Common myeloid progenitor, CD34-positive (primary cell): Measurements from ENCODE around the gene SEC24C.
A peak's percentile ranks its signal among the peaks of the same experiment; 100 is the strongest.

Experiments used
- CTCF ChIA-PET: fragments of 350-600 bp; sonication (Branson Sonifier 250); formaldehyde crosslinking; loops from one replicate; lab custom pipeline; 2021; ENCODE audit warnings: antibody characterized with exemption; lab: Charles Lee
- POLR2A ChIA-PET: fragments of 350-600 bp; sonication (Branson Sonifier 250); formaldehyde crosslinking; loops from one replicate; lab custom pipeline; 2021; ENCODE audit warnings: antibody characterized with exemption; lab: Charles Lee
- DNase-seq, 3 donors: peaks; one replicate each; pipeline versions ENCODE4 v3.0.0 to v3.0.0-alpha.2; 2013
- H3K27ac ChIP-seq, 2 experiments: 1 replicate in 1 of 2; 2 replicates in 1 of 2; pipeline ENCODE4 v1.7.0; 2013; ENCODE audit warnings: inconsistent platforms in 2 of 2, low read length in 2 of 2, mild to moderate bottlenecking in 2 of 2, low read depth in 1 of 2, moderate library complexity in 1 of 2; ENCODE audit not compliant: severe bottlenecking in 2 of 2, insufficient read depth in 1 of 2, poor library complexity in 1 of 2
- H3K27me3 ChIP-seq, 5 experiments: replicated peaks in 2 of 5; 1 replicate in 3 of 5; 2 replicates in 2 of 5; pipeline versions ENCODE4 v1.6.1 to v1.7.0; 2013; ENCODE audit warnings: low read length in 4 of 5, mild to moderate bottlenecking in 2 of 5, moderate library complexity in 2 of 5, inconsistent platforms in 1 of 5; ENCODE audit not compliant: insufficient read depth in 5 of 5, control insufficient read depth in 4 of 5
- H3K36me3 ChIP-seq, 4 experiments: 1 replicate in 2 of 4; 2 replicates in 2 of 4; pipeline versions ENCODE4 v1.6.1 to v1.7.0; 2013; ENCODE audit warnings: low read length in 3 of 4, control low read depth in 1 of 4, mild to moderate bottlenecking in 1 of 4; ENCODE audit not compliant: control insufficient read depth in 4 of 4, insufficient read depth in 4 of 4
- H3K4me1 ChIP-seq, 4 experiments: 1 replicate in 3 of 4; 2 replicates in 1 of 4; pipeline versions ENCODE4 v1.6.1 to v1.7.1; 2013; ENCODE audit warnings: low read length in 3 of 4, mild to moderate bottlenecking in 3 of 4, control low read depth in 1 of 4, inconsistent platforms in 1 of 4, moderate library complexity in 1 of 4; ENCODE audit not compliant: control insufficient read depth in 4 of 4, insufficient read depth in 4 of 4; ENCODE audit errors: control extremely low read depth in 1 of 4
- H3K4me3 ChIP-seq, 7 experiments: 1 replicate in 4 of 7; 2 replicates in 3 of 7; pipeline versions ENCODE4 v1.5.1 to v1.7.0; 2013; ENCODE audit warnings: mild to moderate bottlenecking in 7 of 7, low read length in 6 of 7, moderate library complexity in 6 of 7, inconsistent platforms in 2 of 7, low read depth in 2 of 7, control low read depth in 1 of 7; ENCODE audit not compliant: insufficient read depth in 4 of 7, control insufficient read depth in 1 of 7; ENCODE audit errors: extremely low read depth in 1 of 7
- H3K9me3 ChIP-seq, 5 experiments: 1 replicate in 4 of 5; 2 replicates in 1 of 5; pipeline versions ENCODE4 v1.6.1 to v1.7.1; 2013; ENCODE audit warnings: low read length in 4 of 5, mild to moderate bottlenecking in 2 of 5, inconsistent platforms in 1 of 5, low read depth in 1 of 5, moderate library complexity in 1 of 5; ENCODE audit not compliant: control insufficient read depth in 4 of 5, insufficient read depth in 2 of 5; ENCODE audit errors: control extremely low read depth in 1 of 5
- WGBS: methylation state at CpG from one replicate; pipeline ENCODE4 v1.1.5; 2013; ENCODE audit not compliant: insufficient coverage; 5-methylcytosine and 5-hydroxymethylcytosine counted together

The SEC24C gene

GRCh38 chr10:73779539-73780197 is 35.5 kb downstream of the SEC24C start:
- Histone ChIP-seq H3K27me3 (no peaks in the 10 kb centered on the region), H3K4me3 (no peak overlapping the region), H3K27ac (no peak overlapping the region), H3K36me3 (peaks cover 0 to 30% (median 23%) of the 10 kb centered on the region in 4 experiments), H3K9me3 (no peaks in the 10 kb centered on the region), H3K4me1 (peaks cover 14 to 45% (median 30%) of the 10 kb centered on the region in 4 experiments)
- CTCF ChIA-PET, result interaction anchor here (0.6 to 6.3 kb wide), 4 partner anchors 8 to 251 kb away, joined by 3 to 39 read pairs (median 5); a partner anchor contains a TSS
- no peak for DNase-seq
- POLR2A ChIA-PET, result interaction anchor here (3.5 kb wide), 1 partner anchor 7 kb away, joined by 18 read pairs; a partner anchor contains a TSS
- 100% methylated on average over 2 of the region's 3 CpGs for WGBS

GRCh38 chr10:73780301-73780700 is 36.1 kb downstream of the SEC24C start:
- no peaks in the 10 kb centered on the region for H3K27me3 ChIP-seq
- peak overlapping the region in 2 of 7 experiments; percentile 77 to 91 for H3K4me3 ChIP-seq
- H3K9me3 ChIP-seq, result no peaks in the 10 kb centered on the region
- ChIA-PET POLR2A (interaction anchor here (3.5 kb wide), 1 partner anchor 8 kb away, joined by 18 read pairs; a partner anchor contains a TSS), CTCF (interaction anchor here (1.9 to 6.3 kb wide), 2 partner anchors 8 to 30 kb away, joined by 6 to 39 read pairs; a partner anchor contains a TSS)
- DNase-seq, result no peak
- peaks cover 0 to 26% (median 19%) of the 10 kb centered on the region in 4 experiments for H3K36me3 ChIP-seq
- H3K4me1 ChIP-seq, result peaks cover 14 to 44% (median 27%) of the 10 kb centered on the region in 4 experiments
- WGBS, result 100% methylated on average over 1 of the region's 5 CpGs
- peak overlapping the region in 1 of 2 experiments; percentile 12 for H3K27ac ChIP-seq

GRCh38 chr10:73780966-73781365 is 36.8 kb downstream of the SEC24C start:
- no peak for DNase-seq
- Histone ChIP-seq H3K27me3 (no peaks in the 10 kb centered on the region), H3K4me3 (peak overlapping the region in 6 of 7 experiments; percentile 77 to 95 (median 84)), H3K4me1 (peaks cover 14 to 39% (median 25%) of the 10 kb centered on the region in 4 experiments), H3K36me3 (peaks cover 0 to 21% (median 16%) of the 10 kb centered on the region in 4 experiments), H3K9me3 (no peaks in the 10 kb centered on the region), H3K27ac (peak overlapping the region; percentile 81 to 92)
- CTCF ChIA-PET, result interaction anchor here (1.4 to 6.3 kb wide), 3 partner anchors 9 to 99 kb away, joined by 3 to 39 read pairs (median 6); a partner anchor contains a TSS
- 56% methylated on average over 10 of the region's 11 CpGs for WGBS
- POLR2A ChIA-PET, result interaction anchor here (1.0 to 3.5 kb wide), 2 partner anchors 8 to 98 kb away, joined by 3 to 18 read pairs; a partner anchor contains a TSS

GRCh38 chr10:73781548-73781878 is 37.3 kb downstream of the SEC24C start:
- Histone ChIP-seq H3K27me3 (no peaks in the 10 kb centered on the region), H3K36me3 (peaks cover 0 to 20% (median 14%) of the 10 kb centered on the region in 4 experiments), H3K4me3 (peak overlapping the region; percentile 54 to 95 (median 84)), H3K27ac (peak overlapping the region; percentile 81 to 92), H3K9me3 (no peaks in the 10 kb centered on the region), H3K4me1 (peaks cover 16 to 41% (median 29%) of the 10 kb centered on the region in 4 experiments)
- CTCF ChIA-PET, result interaction anchor here (1.3 to 6.3 kb wide), 4 partner anchors 9 to 98 kb away, joined by 3 to 39 read pairs (median 4); a partner anchor contains a TSS
- POLR2A ChIA-PET, result interaction anchor here (1.0 to 3.5 kb wide), 2 partner anchors 9 to 97 kb away, joined by 3 to 18 read pairs; a partner anchor contains a TSS
- no peak for DNase-seq
- 0% methylated on average over 9 of the region's 14 CpGs for WGBS

GRCh38 chr10:73781879-73782748 is 37.9 kb downstream of the SEC24C start, which contains the start of gene CHCHD1:
Gene CHCHD1, plus strand, starts transcription at chr10:73782048. Its CDS starts 28 bp downstream, at chr10:73782076.
- Histone ChIP-seq H3K27ac (peak within 1 kb of the TSS; percentile 81 to 92), H3K4me3 (peak within 1 kb of the TSS; percentile 54 to 95 (median 84)), H3K4me1 (peaks cover 18 to 46% (median 33%) of the 10 kb centered on the region in 4 experiments), H3K27me3 (no peaks in the 10 kb centered on the region), H3K36me3 (peaks cover 0 to 15% (median 10%) of the 10 kb centered on the region in 4 experiments), H3K9me3 (no peaks in the 10 kb centered on the region)
- under 1% methylated on average over 50 of the region's 57 CpGs for WGBS
- peak; percentile 87 to 92 (median 91) for DNase-seq
- ChIA-PET POLR2A (interaction anchor here (3.5 kb wide), 1 partner anchor 9 kb away, joined by 18 read pairs; a partner anchor contains a TSS), CTCF (interaction anchor here (1.3 to 6.3 kb wide), 4 partner anchors 10 to 98 kb away, joined by 3 to 39 read pairs (median 4); a partner anchor contains a TSS)

- peaks cover 0 to 14% (median 8%) of the 10 kb centered on the region in 4 experiments for H3K36me3 ChIP-seq
- POLR2A ChIA-PET, result interaction anchor here (3.5 kb wide), 1 partner anchor 10 kb away, joined by 18 read pairs; a partner anchor contains a TSS
- whole genome bisulfite sequencing, result 55% methylated on average over 2 of the region's 2 CpGs
- no peaks in the 10 kb centered on the region for H3K9me3 ChIP-seq
- H3K27me3 ChIP-seq, result no peaks in the 10 kb centered on the region
- H3K27ac ChIP-seq, result peak overlapping the region; percentile 81 to 92
- H3K4me3 ChIP-seq, result peak overlapping the region in 6 of 7 experiments; percentile 77 to 95 (median 84)
- H3K4me1 ChIP-seq, result peaks cover 18 to 50% (median 35%) of the 10 kb centered on the region in 4 experiments
- no peak for DNase-seq
- CTCF ChIA-PET, result interaction anchor here (1.3 to 6.3 kb wide), 2 partner anchors 11 to 66 kb away, joined by 3 to 39 read pairs; a partner anchor contains a TSS
Observed at GRCh38 chr10:73782749-73783085, 38.5 kb downstream of the SEC24C start.
